ENCODE data around the gene TRMT44. TPM values are rescaled to one million over a fixed set of nuclear protein-coding genes. Genes with fewer than 3 reads are reported as not detected.

TRMT44 gene
- total RNA-seq, 2 donors from 2014 or later, result 10.5 to 11.4 TPM

GRCh38 chr4:8459867-8460445, 19.4 kb downstream of the TRMT44 start:
- no peak for DNase-seq (ENCODE audit: low spot score)
- Histone ChIP-seq H3K9me3 (no peaks in the 10 kb centered on the region), H3K4me1 (no peaks in the 10 kb centered on the region), H3K27me3 (no peaks in the 10 kb centered on the region), H3K36me3 (peaks cover 61% of the 10 kb centered on the region), H3K27ac (no peak overlapping the region), H3K4me3 (no peak overlapping the region)
- no peak for TF ChIP-seq CTCF (IDR thresholded peaks at IDR 0.05)

- DNase-seq (ENCODE audit: low spot score), result no peak
- Histone ChIP-seq H3K27ac (no peak overlapping the region), H3K9me3 (no peaks in the 10 kb centered on the region), H3K4me1 (no peaks in the 10 kb centered on the region), H3K4me3 (no peak overlapping the region), H3K36me3 (peaks cover 62% of the 10 kb centered on the region), H3K27me3 (no peaks in the 10 kb centered on the region)
- TF ChIP-seq CTCF (IDR thresholded peaks at IDR 0.05), result no peak
Measured at GRCh38 chr4:8461086-8461485, 20.5 kb downstream of the TRMT44 start.

GRCh38 chr4:8461616-8462015, 21.0 kb downstream of the TRMT44 start:
- no peak overlapping the region for H3K27ac ChIP-seq
- no peaks in the 10 kb centered on the region for H3K27me3 ChIP-seq
- TF ChIP-seq CTCF (IDR thresholded peaks at IDR 0.05), result no peak
- H3K4me3 ChIP-seq, result no peak overlapping the region
- H3K9me3 ChIP-seq, result no peaks in the 10 kb centered on the region
- H3K36me3 ChIP-seq, result peaks cover 61% of the 10 kb centered on the region
- H3K4me1 ChIP-seq, result no peaks in the 10 kb centered on the region
- DNase-seq (ENCODE audit: low spot score), result no peak

GRCh38 chr4:8463811-8464210, 23.2 kb downstream of the TRMT44 start:
- no peak overlapping the region for H3K4me3 ChIP-seq
- DNase-seq (ENCODE audit: low spot score), result no peak
- H3K36me3 ChIP-seq, result peaks cover 51% of the 10 kb centered on the region
- H3K9me3 ChIP-seq, result no peaks in the 10 kb centered on the region
- H3K27me3 ChIP-seq, result no peaks in the 10 kb centered on the region
- no peak for TF ChIP-seq CTCF (IDR thresholded peaks at IDR 0.05)
- no peak overlapping the region for H3K27ac ChIP-seq
- no peaks in the 10 kb centered on the region for H3K4me1 ChIP-seq

- H3K27ac ChIP-seq, result no peak overlapping the region
- TF ChIP-seq CTCF (IDR thresholded peaks at IDR 0.05), result no peak
- H3K4me1 ChIP-seq, result no peaks in the 10 kb centered on the region
Measured at GRCh38 chr4:8464381-8464780, 23.8 kb downstream of the TRMT44 start.

More at GRCh38 chr4:8464381-8464780, 23.8 kb downstream of the TRMT44 start:
- Histone ChIP-seq H3K36me3 (peaks cover 51% of the 10 kb centered on the region), H3K4me3 (no peak overlapping the region), H3K27me3 (no peaks in the 10 kb centered on the region), H3K9me3 (no peaks in the 10 kb centered on the region)
- DNase-seq (ENCODE audit: low spot score), result no peak

Data from right atrium auricular region (tissue), 2 donors.